T47D (cell line): ENCODE results near the gene LTF.
A peak's percentile ranks its signal among the peaks of the same experiment; 100 is the strongest.
"Not testable (repeated sequence)": the region's sequence is repeated elsewhere in the genome, so short reads cannot be mapped to it uniquely, and the experiment has no call there.

ENCODE experiments used
- DNase-seq, 2 experiments: peaks; one replicate each; pipeline versions ENCODE4 v3.0.0 to v3.0.0-alpha.2; 2011 to 2012; ENCODE audit warnings: low read depth in 1 of 2, low spot score in 1 of 2
- JUND ChIP-seq: IDR thresholded peaks from 2 replicates; pipeline ENCODE4 v1.6.1; 2012; ENCODE audit warnings: low read depth
- in situ Hi-C: cut with HindIII; loops from 2 replicates; pipeline ENCODE4 v1.10.0; 2016; ENCODE audit warnings: low sequenced_read_pairs, low pct_unique_long_range_greater_than_20kb

Gene LTF

DNA sequence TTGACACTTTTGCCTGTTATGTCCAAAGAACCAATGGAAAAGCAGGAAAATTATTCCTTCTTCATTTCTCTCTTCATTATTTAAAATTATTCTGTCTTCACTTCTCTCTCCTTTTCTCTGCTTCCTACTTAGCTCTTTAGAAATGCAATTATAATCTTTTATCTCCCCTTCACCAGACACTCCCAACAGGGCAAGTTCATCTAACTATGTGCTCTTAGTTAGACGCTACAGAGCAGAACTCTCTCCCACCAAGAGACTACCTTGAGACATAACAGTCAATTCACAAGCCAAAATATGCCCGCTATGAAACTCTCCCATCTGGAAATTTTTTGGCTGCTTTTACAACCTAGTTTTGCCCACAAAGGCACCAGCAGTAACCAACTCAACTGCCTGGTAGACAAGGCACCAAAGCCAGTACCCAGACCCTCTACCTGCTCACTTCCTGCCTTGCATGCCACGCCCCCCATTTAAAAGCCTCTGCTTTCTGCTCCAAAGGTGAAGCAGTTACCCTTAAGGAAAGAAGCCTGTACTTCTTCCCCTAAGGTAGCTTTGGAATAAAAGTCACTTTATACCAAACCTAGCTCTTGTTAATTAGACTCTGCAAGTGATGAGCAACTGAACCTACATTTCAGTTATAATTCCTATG lies 29.5 kb downstream of the LTF start:
- DNase-seq: no peak
- in situ Hi-C loops: no loop called here
- TF ChIP-seq JUND: no peak

DNA sequence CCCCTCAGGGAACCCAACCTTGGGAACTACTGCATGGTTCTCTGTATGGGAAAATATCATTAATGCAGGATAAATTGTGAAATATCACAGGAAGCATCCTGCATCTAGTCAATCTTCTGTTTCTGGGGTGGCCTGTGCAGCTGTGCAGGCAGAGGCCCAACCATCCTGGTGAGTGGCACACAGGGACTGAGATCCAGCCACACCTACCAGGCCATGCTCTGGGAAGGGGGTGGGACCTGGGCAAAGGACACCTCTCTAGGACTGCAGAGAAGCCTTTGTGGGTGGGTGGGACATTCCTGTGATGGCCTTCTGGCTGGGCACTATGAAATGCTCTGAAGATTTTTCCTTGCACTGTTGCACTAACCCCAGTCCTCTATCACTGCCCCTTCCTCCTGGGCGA lies 30.9 kb downstream of the LTF start:
- TF ChIP-seq JUND: no peak
- DNase-seq: no peak
- in situ Hi-C loops: no loop called here

DNA sequence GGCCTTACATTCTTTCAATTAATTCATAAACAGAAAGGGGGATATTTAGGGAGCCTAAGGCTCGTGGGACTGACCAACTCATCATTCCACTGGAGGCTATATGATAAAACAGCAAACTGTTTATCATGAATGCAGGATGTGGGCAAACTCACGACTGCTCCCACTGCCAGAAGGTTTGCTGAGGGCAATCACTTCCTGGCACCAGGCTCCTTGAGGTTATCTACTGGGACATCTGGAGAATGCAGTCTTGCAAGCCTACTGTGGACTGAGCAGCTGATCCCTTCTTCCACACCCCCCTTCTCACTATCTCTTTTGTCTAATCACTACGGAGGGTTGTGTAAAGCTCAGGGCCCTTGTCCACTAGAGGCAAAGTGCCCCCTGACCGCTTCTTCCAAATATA lies 31.6 kb downstream of the LTF start:
- in situ Hi-C loops, DNase-seq: not testable (repeated sequence)

DNA sequence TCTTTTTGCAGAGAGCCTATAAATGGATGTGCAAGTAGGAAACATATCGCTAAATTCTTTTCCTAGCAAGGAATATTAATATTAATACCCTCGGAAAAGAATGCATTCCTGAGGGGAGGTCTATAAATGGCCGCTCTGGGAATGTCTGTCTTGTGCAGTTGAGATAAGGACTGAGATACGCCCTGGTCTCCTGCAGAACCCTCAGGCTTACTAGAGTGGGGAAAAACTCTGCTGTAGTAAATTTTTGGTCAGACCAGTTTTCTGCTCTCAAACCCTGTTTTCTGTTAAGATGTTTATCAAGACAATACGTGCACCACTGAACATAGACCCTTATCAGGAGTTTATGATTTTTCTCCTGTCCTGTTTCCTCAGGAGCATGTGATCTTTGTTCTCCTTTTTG lies 32.8 kb downstream of the LTF start:
- DNase-seq, in situ Hi-C loops: not testable (repeated sequence)

DNA sequence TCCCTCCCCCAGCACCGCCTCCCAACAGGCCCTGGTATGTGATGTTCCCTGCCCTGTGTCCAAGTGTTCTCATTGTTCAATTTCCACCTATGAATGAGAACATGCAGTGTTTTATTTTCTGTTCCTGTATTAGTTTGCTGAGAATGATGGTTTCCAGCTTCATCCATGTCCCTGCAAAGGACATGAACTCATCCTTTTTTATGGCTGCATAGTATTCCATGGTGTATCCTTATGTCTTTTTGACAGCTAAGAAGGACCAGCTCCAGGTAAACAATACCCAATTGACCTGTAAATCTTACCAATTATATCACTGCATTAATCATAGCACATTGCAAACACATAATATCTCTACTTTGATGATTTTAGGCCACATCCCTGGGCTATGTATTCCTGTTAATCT lies 33.8 kb downstream of the LTF start:
- in situ Hi-C loops, DNase-seq: not testable (repeated sequence)

DNA sequence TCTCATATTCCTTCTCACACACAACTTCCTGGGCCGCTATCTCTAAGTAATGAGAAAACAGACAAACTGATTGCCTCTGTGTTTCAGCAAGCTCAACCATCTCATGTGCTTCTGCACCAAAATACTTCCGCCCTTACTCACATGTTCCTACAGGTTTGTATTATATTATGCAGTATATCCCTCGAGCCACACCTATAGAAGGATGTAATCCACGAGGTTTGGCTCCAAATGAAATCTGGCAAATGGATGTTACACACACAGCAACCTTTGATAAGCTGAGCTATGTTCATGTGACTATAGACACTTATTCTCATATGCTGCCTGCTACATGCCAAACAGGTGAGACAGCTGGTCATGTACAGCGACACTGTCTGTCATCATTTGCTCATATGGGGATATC lies 35.0 kb downstream of the LTF start:
- TF ChIP-seq JUND: no peak
- in situ Hi-C loops: no loop called here
- no peak for DNase-seq

DNA sequence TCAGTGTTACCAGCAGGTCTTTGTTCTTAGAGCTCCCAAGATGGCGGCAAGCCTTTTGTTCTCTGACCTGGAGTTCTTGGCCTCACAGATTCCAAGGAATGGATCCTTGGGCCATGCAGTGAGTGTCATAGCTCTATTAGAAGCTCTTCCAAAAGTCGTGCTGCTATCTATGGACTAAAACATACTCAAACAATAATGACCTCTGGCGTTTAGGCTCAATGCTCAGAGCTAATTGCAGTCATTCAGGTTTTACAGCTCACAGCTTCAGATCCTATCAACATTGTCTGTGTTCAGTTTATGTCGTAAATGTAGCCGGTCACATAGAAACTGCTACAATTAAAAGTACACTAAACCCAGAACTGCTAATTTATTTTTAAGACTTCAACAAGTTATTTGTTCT lies 35.5 kb downstream of the LTF start:
- in situ Hi-C loops: no loop called here
- TF ChIP-seq JUND: no peak
- peak in 1 of 2 experiments; percentile 51 for DNase-seq

DNA sequence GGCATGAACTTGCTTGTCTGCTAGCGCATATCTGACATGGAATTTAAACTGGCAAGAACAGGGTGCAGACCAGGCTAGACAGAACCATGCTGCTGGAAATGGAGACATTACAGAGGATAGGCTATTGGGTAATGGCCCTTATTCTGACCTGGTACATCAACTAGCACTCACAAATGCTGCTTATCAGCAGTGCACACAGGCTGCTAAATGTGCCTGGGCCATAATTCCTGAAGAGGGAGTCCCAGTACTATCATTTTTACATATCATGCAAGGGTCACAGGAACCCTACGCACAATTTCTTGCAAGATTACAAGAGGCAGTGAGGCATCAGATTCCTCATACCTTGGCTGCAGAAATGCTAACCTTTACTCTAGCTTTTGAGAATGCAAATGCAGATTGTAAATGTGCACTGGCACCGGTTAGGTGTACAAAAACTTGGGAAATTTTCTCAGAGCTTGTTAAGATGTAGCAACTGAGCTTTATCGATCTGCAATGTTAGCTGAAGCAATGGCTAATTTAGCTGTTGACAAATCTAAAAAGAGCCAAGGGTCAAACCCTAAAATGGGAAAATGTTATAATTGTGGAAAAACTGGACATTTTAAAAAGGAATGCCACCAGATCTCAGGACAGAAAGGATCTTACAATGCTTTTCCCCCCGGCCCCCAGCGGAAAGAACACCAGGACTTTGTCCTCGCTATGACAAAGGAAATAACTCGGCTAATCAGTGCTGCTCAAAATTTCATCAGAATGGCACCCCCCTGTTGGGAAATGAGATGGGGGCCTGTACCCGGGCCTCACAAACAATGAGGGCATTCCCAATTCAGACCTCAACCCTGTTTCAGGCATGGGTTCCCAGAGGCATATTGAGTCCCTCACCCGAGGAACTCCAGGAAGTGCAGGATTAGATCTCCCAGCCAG lies 36.5 kb downstream of the LTF start:
- no peak for TF ChIP-seq JUND
- no peak for DNase-seq
- in situ Hi-C loops: no loop called here

DNA sequence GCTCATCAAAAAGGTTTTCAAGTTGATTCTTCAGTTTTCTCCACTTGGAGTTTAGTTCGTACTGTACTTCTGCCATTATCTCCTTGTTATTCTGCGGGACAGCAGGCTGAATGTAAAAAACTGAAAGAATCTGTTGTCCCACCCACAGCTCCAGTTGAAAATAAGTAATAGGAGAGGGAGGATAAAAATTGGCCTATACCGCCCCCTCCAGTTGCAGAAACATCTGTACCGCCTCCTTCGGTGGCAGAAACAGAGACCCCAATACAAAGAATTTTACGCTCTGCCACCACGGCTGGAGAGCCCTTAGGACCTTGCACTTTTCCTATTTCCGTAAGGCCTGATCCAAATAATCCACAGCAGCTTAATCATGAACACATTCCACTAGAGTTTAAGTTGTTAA lies 37.3 kb downstream of the LTF start:
- DNase-seq, in situ Hi-C loops: not testable (repeated sequence)

DNA sequence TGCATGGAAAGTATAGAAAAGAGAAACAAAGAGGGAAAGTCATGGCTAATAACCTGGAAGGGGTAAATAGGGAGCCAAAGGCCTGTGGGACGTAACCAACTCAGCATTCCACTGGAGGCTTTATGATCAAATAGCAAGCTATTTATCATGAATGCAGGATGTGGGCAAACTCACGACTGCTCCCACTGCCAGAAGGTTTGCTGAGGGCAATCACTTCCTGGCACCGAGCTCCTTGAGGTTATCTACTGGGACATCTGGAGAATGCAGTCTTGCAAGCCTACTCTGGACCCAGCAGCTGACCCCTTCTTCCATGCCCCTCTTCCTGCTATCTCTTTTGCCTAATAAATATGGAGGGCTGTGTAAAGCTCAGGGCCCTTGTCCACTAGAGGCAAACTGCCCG lies 38.2 kb downstream of the LTF start:
- in situ Hi-C loops: not testable (repeated sequence)

DNA sequence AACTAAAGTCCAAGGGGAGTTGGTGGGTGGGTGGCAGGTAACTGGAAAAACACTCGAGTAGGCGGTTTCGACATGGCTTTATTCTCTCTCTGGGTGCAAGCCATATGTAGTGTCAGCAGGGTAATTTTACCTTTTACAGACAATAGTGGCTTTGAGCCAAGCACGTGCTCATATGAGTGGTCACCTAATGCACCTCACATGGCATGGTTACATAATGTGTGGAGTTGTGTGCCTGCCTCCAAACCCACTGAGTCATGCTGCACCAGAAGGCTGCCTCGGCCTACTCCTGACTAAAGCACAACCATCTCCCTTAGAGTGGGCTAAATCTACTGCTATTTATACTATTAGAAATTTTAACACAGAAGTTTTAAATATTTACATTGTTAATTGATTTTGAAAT lies 41.1 kb downstream of the LTF start:
- DNase-seq: no peak
- in situ Hi-C loops: no loop called here

More for the DNA sequence above, 38.2 kb downstream of the LTF start:
- not testable (repeated sequence) for DNase-seq

DNA sequence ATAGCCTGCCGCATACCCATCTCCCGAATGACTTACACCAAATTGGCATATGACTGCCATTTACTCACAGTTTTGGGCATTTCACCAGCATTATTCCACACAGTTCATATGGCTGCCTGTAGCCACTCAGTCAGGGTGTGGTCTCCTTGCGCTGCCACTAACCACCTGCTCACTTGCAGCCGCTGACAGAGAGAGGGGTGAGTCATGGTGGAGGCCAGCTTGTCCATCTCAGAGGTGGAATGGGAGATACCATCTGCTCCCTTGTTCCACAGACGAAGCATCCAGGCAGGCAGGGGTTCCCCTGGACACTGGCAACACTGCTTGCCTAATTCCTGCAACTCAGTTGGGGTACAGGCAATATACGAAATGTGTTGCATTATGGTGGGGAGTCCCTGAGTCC lies 42.1 kb downstream of the LTF start:
- TF ChIP-seq JUND: no peak
- in situ Hi-C loops: no loop called here
- no peak for DNase-seq

More for the DNA sequence above, 41.1 kb downstream of the LTF start:
- TF ChIP-seq JUND: no peak

DNA sequence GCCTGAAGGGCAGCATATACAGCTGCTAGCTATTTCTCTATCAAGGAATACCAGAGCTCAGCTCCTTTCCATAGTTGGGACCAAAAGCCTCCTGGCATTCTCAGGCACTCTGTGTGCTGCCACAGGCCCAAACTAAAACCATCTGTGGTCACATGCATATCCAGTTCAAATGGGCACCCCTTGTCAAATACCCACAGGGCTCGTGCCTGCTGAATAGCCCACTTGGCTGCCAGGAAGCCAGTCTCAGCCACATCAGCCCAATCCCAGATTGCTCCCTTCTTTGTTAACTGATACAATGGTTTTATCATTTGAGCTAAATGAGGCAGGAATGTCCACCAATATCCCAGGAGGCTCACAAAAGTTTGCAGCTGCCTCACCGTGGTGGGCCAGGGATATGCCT lies 43.8 kb downstream of the LTF start:
- no peak for TF ChIP-seq JUND
- in situ Hi-C loops: no loop called here
- no peak for DNase-seq
